Neural cell (in vitro differentiated cells): Measurements from ENCODE around the gene PYGM.

Experiments used
- CTCF ChIP-seq: fragments of 450-650 bp; IDR thresholded peaks from 2 replicates; pipeline ENCODE4 v1.5.1; 2014; ENCODE audit warnings: antibody characterized with exemption, mild to moderate bottlenecking, moderate library complexity; ENCODE audit not compliant: poor library complexity, severe bottlenecking
- EP300 ChIP-seq: fragments of 450-650 bp; conservative IDR thresholded peaks from 2 replicates; pipeline ENCODE4 v1.6.1; 2014; ENCODE audit warnings: antibody characterized with exemption, mild to moderate bottlenecking, moderate library complexity; ENCODE audit not compliant: poor library complexity, severe bottlenecking
- EZH2 ChIP-seq: fragments of 200-600, 300-800 bp; shearing (Covaris generic), sonication (generic); IDR thresholded peaks from 2 replicates; pipeline ENCODE4 v1.6.1; 2014; ENCODE audit warnings: antibody characterized with exemption, low read length, borderline replicate concordance, mild to moderate bottlenecking; ENCODE audit not compliant: insufficient read depth, poor library complexity, severe bottlenecking
- POLR2AphosphoS5 ChIP-seq: IDR thresholded peaks from 2 replicates; pipeline ENCODE4 v1.6.1; 2012
- REST ChIP-seq: IDR thresholded peaks from 2 replicates; pipeline ENCODE4 v1.6.1; 2012; ENCODE audit warnings: borderline replicate concordance
- SMC3 ChIP-seq: fragments of 450-650 bp; conservative IDR thresholded peaks from 2 replicates; pipeline ENCODE4 v1.6.1; 2014; ENCODE audit warnings: antibody characterized with exemption, mild to moderate bottlenecking, moderate library complexity; ENCODE audit not compliant: poor library complexity
- TAF1 ChIP-seq: IDR thresholded peaks from 2 replicates; pipeline ENCODE4 v1.6.1; 2012; ENCODE audit warnings: low read depth

- no peak for TF ChIP-seq EP300
- TF ChIP-seq EZH2 = no peak
- no peak for TF ChIP-seq TAF1
- no peak for TF ChIP-seq CTCF
- TF ChIP-seq REST = no peak
- no peak for TF ChIP-seq POLR2AphosphoS5
- TF ChIP-seq SMC3 = no peak
Measured at GRCh38 chr11:64765851-64766665, 6.3 kb upstream of the PYGM start.
